Liver (tissue), 9 donors: ENCODE data around the gene PNPLA6. TPM values are rescaled to one million over a fixed set of nuclear protein-coding genes. Genes with fewer than 3 reads are reported as not detected.

Experiments used
- DNase-seq: peaks from one replicate; pipeline ENCODE4 v3.0.0-alpha.2; 2017; ENCODE audit warnings: low spot score
- H3K27ac ChIP-seq, 2 donors: one replicate each; pipeline ENCODE4 v1.7.0; 2013; ENCODE audit warnings: inconsistent platforms in 2 of 2, low read length in 2 of 2, control low read depth in 1 of 2, low read depth in 1 of 2, mild to moderate bottlenecking in 1 of 2
- H3K27me3 ChIP-seq, 4 donors: one replicate each; pipeline versions ENCODE4 v1.6.1 to v1.7.0; 2013; ENCODE audit warnings: low read length in 3 of 4, inconsistent platforms in 1 of 4, mild to moderate bottlenecking in 1 of 4, moderate library complexity in 1 of 4; ENCODE audit not compliant: control insufficient read depth in 4 of 4, insufficient read depth in 4 of 4
- H3K36me3 ChIP-seq, 4 donors: one replicate each; pipeline versions ENCODE4 v1.6.1 to v1.7.0; 2013; ENCODE audit warnings: low read length in 3 of 4, mild to moderate bottlenecking in 3 of 4, low read depth in 1 of 4, moderate library complexity in 1 of 4; ENCODE audit not compliant: control insufficient read depth in 4 of 4, insufficient read depth in 3 of 4
- H3K4me1 ChIP-seq, 4 donors: one replicate each; pipeline versions ENCODE4 v1.6.1 to v1.7.0; 2013; ENCODE audit warnings: low read length in 3 of 4, mild to moderate bottlenecking in 3 of 4, moderate library complexity in 1 of 4; ENCODE audit not compliant: control insufficient read depth in 4 of 4, insufficient read depth in 4 of 4
- H3K4me3 ChIP-seq, 3 donors: one replicate each; pipeline versions ENCODE4 v1.6.1 to v1.7.0; 2013; ENCODE audit warnings: low read length in 3 of 3, control low read depth in 1 of 3, low read depth in 1 of 3, mild to moderate bottlenecking in 1 of 3
- H3K9ac ChIP-seq, 2 donors: one replicate each; pipeline ENCODE4 v1.7.0; 2013; ENCODE audit warnings: low read length in 2 of 2, mild to moderate bottlenecking in 2 of 2, moderate library complexity in 2 of 2, control low read depth in 1 of 2, low read depth in 1 of 2
- H3K9me3 ChIP-seq, 4 donors: one replicate each; pipeline versions ENCODE4 v1.6.1 to v1.7.0; 2013; ENCODE audit warnings: low read length in 3 of 4; ENCODE audit not compliant: control insufficient read depth in 4 of 4
- CTCF ChIP-seq: fragments of 150-350 bp; IDR thresholded peaks from 2 replicates; pipeline ENCODE4 v1.5.1; 2017; ENCODE audit warnings: improper control_type of control experiment, low read depth, low read length; ENCODE audit not compliant: missing input control
- EGR1 ChIP-seq, 2 donors: IDR thresholded peaks; 2 replicates each; pipeline ENCODE4 v1.6.1; 2016 to 2018; ENCODE audit warnings: antibody characterized with exemption in 2 of 2, low read depth in 2 of 2
- FOXA2 ChIP-seq: IDR thresholded peaks from 2 replicates; pipeline ENCODE4 v1.6.1; 2016; ENCODE audit warnings: antibody characterized with exemption
- JUND ChIP-seq, 2 donors: IDR thresholded peaks; 2 replicates each; pipeline ENCODE4 v1.6.1; 2016; ENCODE audit warnings: antibody characterized with exemption in 2 of 2
- NR2F2 ChIP-seq: IDR thresholded peaks from 2 replicates; pipeline ENCODE4 v1.6.1; 2016; ENCODE audit warnings: antibody characterized with exemption
- RAD21 ChIP-seq, 2 donors: IDR thresholded peaks; 2 replicates each; pipeline ENCODE4 v1.6.1; 2016; ENCODE audit warnings: antibody characterized with exemption in 2 of 2, mild to moderate bottlenecking in 2 of 2
- REST ChIP-seq: IDR thresholded peaks from 2 replicates; pipeline ENCODE4 v1.6.1; 2016; ENCODE audit warnings: antibody characterized with exemption, mild to moderate bottlenecking
- SP1 ChIP-seq: IDR thresholded peaks from 2 replicates; pipeline ENCODE4 v1.6.1; 2018; ENCODE audit warnings: antibody characterized with exemption, mild to moderate bottlenecking
- TAF1 ChIP-seq: conservative IDR thresholded peaks from 2 replicates; pipeline ENCODE4 v1.6.1; 2016; ENCODE audit warnings: antibody characterized with exemption, mild to moderate bottlenecking
- YY1 ChIP-seq: IDR thresholded peaks from 2 replicates; pipeline ENCODE4 v1.6.1; 2016; ENCODE audit warnings: antibody characterized with exemption, mild to moderate bottlenecking
- ZBTB33 ChIP-seq: IDR thresholded peaks from 2 replicates; pipeline ENCODE4 v1.6.1; 2016; ENCODE audit warnings: antibody characterized with exemption
- WGBS: extraction: QIAGEN DNeasy Blood & Tissue Kit; methylation state at CpG from one replicate; pipeline ENCODE4 v1.1.7; 2013; 5-methylcytosine and 5-hydroxymethylcytosine counted together
- polyA plus RNA-seq, 2 donors: library from polyadenylated mRNA; stranded (reverse) in 1 of 2; unstranded in 1 of 2; fragments of 200-250 nt in 1 of 2; fragments of >200 nt in 1 of 2; fragmentation: Nextera tagmentation in 1 of 2; extraction: Ambion mirVana in 1 of 2; gene quantifications; one replicate each; pipeline versions ENCODE4 v1.2.1 to v1.2.3, GENCODE V29; 2013 to 2015
- total RNA-seq, 2 donors: library from RNA; depleted of rRNA; stranded (reverse); fragments of >200 nt; gene quantifications; one replicate each; pipeline ENCODE4 v1.2.3, GENCODE V29; 2014
- TF ChIP-seq, protein P1 (sequence below): IDR thresholded peaks from 2 replicates; pipeline ENCODE4 v1.6.1; 2016; ENCODE audit warnings: antibody characterized with exemption
- donor health status: healthy.
- donor health status: healthy.
- donor health status: healthy.
- donor health status: healthy.
- donor health status: healthy.

Gene PNPLA6
- total and polyA plus RNA-seq, 4 donors, result 20.9 to 68.4 (median 28.0) TPM

DNA sequence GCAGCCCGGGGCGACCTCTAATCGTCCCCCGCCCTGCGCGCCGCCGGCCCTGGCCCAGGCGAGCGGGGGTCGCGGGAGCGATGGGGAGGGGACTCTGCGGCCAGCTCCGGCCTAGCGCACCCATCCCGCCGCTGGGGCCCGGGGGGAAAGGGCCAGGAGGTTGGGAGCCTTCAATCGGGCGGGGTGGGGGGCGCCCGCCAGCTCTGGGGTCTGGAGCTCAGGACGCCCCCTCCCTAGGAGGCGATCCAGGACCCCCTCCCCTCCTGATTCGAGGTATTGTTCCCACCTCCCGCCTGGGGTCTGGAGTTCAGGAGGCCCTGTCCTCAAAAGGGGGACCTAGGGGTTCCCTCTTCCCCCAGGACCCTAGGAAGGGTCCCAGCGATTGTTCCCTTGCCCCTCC, 19.2 kb upstream of the PNPLA6 start:
- peak overlapping the region; percentile 42 to 60 for H3K27ac ChIP-seq
- H3K9me3 ChIP-seq, result no peaks in the 10 kb centered on the region
- DNase-seq, result no peak
- TF ChIP-seq, protein P1, sequence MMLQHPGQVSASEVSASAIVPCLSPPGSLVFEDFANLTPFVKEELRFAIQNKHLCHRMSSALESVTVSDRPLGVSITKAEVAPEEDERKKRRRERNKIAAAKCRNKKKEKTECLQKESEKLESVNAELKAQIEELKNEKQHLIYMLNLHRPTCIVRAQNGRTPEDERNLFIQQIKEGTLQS, result no peak
- no peak for TF ChIP-seq CTCF
- no peak for TF ChIP-seq NR2F2
- no peak for TF ChIP-seq TAF1
- no peak for TF ChIP-seq RAD21 (IDR thresholded peaks at IDR 0.05)
- no peak for TF ChIP-seq FOXA2
- no peak for TF ChIP-seq SP1
- no peak for TF ChIP-seq JUND (IDR thresholded peaks at IDR 0.05)
- TF ChIP-seq YY1, result no peak
- no peak for TF ChIP-seq ZBTB33
- TF ChIP-seq EGR1 (IDR thresholded peaks at IDR 0.05; ENCODE audit: low read depth in 2 of 2), result no peak
- WGBS, result 3% methylated on average over 28 of the region's 28 CpGs
- H3K4me3 ChIP-seq, result peak overlapping the region; percentile 54 to 73 (median 62)
- peaks cover 0 to 3% (median 0%) of the 10 kb centered on the region in 4 donors for H3K36me3 ChIP-seq
- H3K4me1 ChIP-seq, result peaks cover 6 to 33% (median 26%) of the 10 kb centered on the region in 4 donors
- H3K27me3 ChIP-seq, result no peaks in the 10 kb centered on the region
- H3K9ac ChIP-seq, result peak overlapping the region; percentile 78 to 83

- H3K27ac ChIP-seq, result no peak overlapping the region
- TF ChIP-seq EGR1 (IDR thresholded peaks at IDR 0.05; ENCODE audit: low read depth in 2 of 2), result no peak
- no peak for TF ChIP-seq TAF1
- no peak for TF ChIP-seq REST
- no peak for TF ChIP-seq SP1
- TF ChIP-seq, protein P1, result no peak
- TF ChIP-seq NR2F2, result no peak
- peaks cover 6 to 39% (median 31%) of the 10 kb centered on the region in 4 donors for H3K4me1 ChIP-seq
- H3K36me3 ChIP-seq, result peaks cover 0 to 3% (median 0%) of the 10 kb centered on the region in 4 donors
- no peaks in the 10 kb centered on the region for H3K27me3 ChIP-seq
- H3K9ac ChIP-seq, result peak overlapping the region; percentile 78 to 83
- 86% methylated on average over 4 of the region's 4 CpGs for WGBS
- peak overlapping the region in 1 of 3 donors; percentile 62 for H3K4me3 ChIP-seq
- DNase-seq, result no peak
- H3K9me3 ChIP-seq, result no peaks in the 10 kb centered on the region
These were observed 18.6 kb upstream of the PNPLA6 start for GRCh38 chr19:7516878-7517277.
